HG03439 (cell line): ENCODE data around the gene SPECC1.
A peak's percentile ranks its signal among the peaks of the same experiment; 100 is the strongest.
"Not testable (repeated sequence)": the region's sequence is repeated elsewhere in the genome, so short reads cannot be mapped to it uniquely, and the experiment has no call there.

Experiments used
- ATAC-seq: cut with Tn5 transposase; IDR thresholded peaks from one replicate; pipeline ENCODE4 v1.9.1; 2021; ENCODE audit warnings: mild to moderate bottlenecking, moderate library complexity; ENCODE audit not compliant: unreplicated experiment

The SPECC1 gene

GRCh38 chr17:20010099-20010863 lies 1.1 kb downstream of the SPECC1 start:
- no peak for ATAC-seq

DNA sequence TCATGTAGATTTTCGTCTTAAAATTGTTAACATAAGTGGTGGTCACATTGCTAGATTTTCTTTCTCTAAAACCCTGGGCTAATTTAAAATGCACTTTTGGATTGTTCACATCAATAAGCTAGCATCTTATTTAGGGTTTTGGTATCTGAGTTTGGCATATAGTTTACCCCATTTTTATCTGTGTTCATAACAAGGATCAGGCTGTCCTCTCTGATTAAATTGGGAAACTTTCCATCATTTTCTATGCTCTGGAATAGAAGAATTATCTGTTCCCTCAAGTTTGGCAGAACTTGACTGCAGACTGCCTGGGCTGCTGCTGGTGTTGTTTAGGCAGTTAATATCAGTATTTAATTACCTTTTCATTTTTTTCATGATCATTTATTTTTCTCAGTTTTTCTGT lies 1.8 kb downstream of the SPECC1 start:
- ATAC-seq = no peak

DNA sequence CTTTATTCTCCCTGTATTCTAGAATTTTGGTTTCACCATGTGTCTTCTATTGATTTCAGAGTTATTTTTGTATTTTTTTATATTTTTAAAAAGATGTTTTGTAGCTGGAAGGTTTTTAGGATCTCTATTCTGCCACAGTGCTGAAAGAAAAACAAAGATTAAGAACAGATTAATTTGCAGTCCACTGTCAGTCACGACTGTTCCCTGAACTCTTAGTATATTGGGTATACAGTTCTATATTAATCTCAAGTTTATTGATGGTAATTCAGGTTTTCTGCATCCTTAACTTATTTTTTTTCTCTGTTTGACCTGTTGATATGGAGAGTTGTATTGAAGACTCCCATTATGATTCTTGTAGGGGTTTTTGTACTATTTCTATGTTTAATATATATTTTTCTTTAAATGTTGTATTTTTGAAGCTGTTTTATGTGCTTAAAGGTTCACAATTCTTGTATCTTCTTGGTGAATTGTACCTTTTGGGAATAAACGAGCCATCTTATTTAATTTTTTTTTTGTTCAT lies 2.9 kb downstream of the SPECC1 start:
- no peak for ATAC-seq

DNA sequence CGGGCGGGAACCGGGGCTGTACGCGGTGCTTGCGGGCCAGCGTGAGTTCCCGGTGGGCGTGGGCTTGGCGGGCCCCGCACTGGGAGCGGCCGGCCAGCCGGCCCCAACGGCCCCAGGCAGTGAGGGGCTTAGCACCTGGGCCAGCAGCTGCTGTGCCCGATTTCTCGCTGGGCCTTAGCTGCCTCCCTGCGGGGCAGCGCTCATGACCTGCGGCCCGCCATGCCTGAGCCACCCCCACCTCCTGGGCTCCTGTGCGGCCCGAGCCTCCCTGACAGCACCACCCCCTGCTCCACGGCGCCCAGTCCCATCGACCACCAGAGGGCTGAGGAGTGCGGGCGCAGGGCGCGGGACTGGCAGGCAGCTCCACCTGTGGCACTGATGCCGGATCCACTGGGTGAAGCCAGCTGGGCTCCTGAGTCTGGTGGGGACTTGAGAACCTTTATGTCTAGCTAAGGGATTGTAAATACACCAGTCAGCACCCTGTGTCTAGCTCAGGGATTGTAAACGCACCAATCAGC lies 7.4 kb downstream of the SPECC1 start:
- not testable (repeated sequence) for ATAC-seq

- no peak for ATAC-seq
Measured at GRCh38 chr17:20022701-20023100, 13.5 kb downstream of the SPECC1 start.

DNA sequence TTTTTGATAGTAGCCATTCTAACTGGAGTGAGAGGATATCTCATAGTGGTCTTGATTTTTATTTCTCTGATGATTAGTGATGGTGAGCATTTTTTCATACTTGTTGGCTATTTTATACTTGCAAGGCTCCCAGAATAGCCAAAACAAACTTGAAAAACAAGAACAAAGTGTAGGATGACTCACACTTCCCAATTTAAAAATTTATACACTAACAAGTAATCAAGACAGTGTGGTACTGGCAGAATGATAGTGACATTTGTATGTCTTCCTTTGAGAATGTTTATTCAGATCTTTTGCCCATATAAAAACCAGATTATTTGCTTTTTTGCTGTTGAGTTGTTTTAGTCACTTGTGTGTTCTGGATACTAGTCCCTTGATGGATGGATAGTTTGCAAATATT lies 17.8 kb downstream of the SPECC1 start:
- no peak for ATAC-seq

DNA sequence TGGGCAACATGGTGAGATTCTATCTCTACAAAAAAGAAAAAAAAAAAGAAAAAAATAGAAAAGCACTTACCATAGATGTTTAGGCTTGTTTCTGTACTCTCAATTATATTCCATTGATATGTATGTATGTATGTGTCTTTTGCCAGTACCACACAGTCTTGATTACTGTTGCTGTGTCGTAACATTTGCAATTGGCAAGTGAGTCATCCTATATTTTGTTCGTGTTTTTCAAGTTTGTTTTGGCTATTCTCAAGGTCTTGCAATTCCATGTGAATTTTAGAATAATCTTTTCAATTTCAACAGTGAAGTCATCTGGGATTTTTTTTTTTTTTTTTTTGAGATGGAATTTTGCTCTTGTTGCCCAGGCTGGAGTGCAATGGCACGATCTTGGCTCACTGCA lies 19.3 kb downstream of the SPECC1 start:
- no peak for ATAC-seq

GRCh38 chr17:20032636-20033035 lies 23.5 kb downstream of the SPECC1 start:
- no peak for ATAC-seq

GRCh38 chr17:20033415-20033814 lies 24.3 kb downstream of the SPECC1 start:
- no peak for ATAC-seq

DNA sequence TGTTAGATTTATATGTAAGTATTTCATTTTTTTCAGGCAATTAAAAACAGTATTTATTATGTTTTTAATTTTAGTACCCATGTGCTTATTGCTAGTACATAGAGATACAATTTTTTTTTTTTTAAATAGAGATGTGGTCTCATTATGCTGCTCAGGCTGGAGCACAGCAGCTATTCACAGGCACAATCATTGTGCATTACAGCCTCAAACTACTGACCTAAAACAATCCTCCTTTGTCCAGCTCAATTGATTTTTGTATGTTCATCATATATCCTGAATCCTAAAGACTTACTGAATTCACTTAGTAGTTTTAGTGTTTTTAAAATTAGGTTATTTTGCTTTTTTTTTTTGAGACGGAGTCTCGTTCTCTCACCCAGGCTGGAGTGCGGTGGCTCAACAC lies 26.3 kb downstream of the SPECC1 start:
- no peak for ATAC-seq

- not testable (repeated sequence) for ATAC-seq
Measured at GRCh38 chr17:20037286-20037685, 28.1 kb downstream of the SPECC1 start.

DNA sequence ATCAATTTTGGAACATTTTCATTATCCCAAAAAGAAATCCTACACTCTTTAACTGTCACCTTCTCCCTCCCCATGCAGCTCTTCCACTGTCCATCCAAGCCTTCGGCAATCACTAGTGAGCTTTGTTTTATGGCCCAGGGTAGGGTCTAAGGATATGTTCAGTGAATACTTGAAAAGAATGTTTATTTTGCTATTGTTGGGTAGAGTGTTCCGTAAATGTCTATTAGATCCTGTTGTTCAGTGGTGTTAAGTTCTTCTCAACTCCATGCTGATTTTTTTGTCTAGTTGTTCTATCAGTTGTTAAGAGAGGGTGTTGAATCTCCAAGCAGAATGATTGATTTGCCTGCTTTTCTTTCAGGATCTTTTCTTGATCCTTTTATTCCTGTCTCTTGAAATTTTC lies 29.9 kb downstream of the SPECC1 start:
- ATAC-seq = no peak

GRCh38 chr17:20040216-20040615 lies 31.1 kb downstream of the SPECC1 start:
- no peak for ATAC-seq

- no peak for ATAC-seq
Measured at GRCh38 chr17:20043021-20043420, 33.9 kb downstream of the SPECC1 start.

GRCh38 chr17:20045476-20045875 lies 36.3 kb downstream of the SPECC1 start:
- no peak for ATAC-seq

- ATAC-seq = no peak
Measured at GRCh38 chr17:20046629-20047028, 37.5 kb downstream of the SPECC1 start.

GRCh38 chr17:20051624-20052023 lies 42.5 kb downstream of the SPECC1 start:
- ATAC-seq = no peak

GRCh38 chr17:20053361-20053964 lies 44.3 kb downstream of the SPECC1 start:
- no peak for ATAC-seq

DNA sequence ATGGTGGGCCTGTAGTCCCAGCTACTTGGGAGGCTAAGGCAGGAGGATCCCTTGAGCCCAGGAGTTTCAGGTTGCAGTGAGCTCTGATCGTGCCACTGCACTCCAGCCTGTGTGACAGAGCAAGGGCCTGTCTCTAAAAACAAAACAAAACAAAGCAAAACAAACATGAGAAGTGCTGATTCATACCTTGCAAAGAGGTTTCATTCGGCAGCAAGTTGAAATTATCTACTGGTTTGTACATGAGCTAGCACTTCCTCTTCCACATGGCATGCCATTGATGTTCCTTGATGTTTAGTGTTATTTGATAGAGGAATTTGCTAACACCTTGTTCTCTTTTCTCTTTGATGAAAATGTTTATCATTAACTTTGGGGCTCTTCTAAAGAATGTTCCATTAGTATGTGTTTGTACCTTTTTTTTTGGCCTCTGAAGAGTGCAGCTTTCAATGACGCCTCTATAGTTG lies 50.6 kb downstream of the SPECC1 start:
- ATAC-seq = no peak

DNA sequence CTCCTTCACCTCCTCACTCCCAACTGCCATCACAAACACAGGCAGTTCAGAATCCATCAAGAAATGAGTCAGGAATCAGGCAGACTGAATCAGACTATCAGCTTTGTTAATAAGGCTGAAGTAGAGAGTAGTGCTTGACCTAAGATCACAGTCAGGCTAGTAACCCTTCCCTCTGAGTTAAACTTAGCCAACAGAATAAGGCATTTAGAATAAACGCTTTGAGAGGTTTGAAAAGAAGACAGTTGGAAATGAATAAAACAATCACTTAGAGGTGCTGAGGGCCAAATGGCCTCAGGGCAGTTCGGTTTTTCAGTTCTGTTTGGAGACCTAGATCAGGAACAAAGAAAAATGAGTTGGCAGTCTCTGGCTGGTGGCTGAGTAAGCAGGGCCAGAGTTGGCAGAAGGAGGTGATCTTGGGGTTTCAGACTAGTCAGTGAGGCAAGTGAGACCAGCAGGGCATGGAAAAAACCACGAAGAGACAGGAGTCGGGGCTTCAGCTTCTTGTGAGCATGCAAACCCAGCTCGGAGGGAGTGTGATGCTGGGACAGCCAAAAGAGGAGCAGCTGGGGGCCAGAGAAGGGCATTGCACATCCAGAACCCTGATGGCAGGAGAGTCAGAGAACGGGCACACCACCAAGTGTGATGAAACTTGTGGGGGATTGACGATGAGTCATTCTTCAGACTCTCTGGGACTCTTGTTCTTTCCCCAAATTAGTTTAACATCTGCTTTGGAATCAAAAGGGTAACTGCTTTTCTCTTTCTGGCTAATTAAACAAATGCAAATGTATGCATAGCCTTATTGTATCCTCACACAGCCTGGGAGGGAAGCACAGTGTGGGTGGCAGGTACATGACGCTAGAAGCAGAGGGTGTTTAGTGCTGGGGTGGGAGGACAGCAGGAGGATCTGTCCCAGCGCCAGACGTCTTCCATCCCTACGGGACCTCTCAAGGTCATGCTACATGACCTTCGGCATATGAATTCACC lies 54.8 kb downstream of the SPECC1 start:
- peak; percentile 49 for ATAC-seq

- ATAC-seq = no peak
Measured at GRCh38 chr17:20066253-20066652, 57.1 kb downstream of the SPECC1 start.
